GM12891 (cell line): ENCODE data around the gene MS4A8.

Experiments
- POLR2A ChIP-seq: IDR thresholded peaks from 2 replicates; pipeline ENCODE4 v1.6.1; 2011; ENCODE audit warnings: low read depth, low read length, control low read depth
- POLR2AphosphoS5 ChIP-seq: IDR thresholded peaks from 2 replicates; pipeline ENCODE4 v1.6.1; 2011; ENCODE audit warnings: low read depth, low read length, control low read depth
- POU2F2 ChIP-seq: IDR thresholded peaks from 2 replicates; pipeline ENCODE4 v1.6.1; 2011; ENCODE audit warnings: low read depth, mild to moderate bottlenecking, control low read depth, low read length, moderate library complexity
- TAF1 ChIP-seq: IDR thresholded peaks from 2 replicates; pipeline ENCODE4 v1.6.1; 2011; ENCODE audit warnings: low read depth, low read length, control low read depth

DNA sequence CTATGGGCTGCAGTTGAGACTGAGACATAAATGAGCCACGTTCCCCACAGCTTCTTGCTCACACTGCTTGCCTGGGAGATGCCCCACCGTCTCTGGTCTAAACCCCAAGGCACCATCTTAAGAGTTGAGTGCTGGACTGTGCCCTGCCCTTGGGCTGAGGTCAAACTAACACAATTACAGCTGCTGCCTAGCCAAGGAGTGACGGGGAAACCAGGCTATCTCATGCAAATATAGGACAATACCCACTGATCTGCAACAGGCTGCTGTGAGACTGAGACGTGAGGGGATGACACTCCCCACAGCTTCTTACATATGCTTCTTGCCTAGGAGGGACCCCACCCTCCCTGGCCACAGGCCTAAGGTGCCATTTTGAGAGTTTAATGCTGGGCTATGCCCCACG lies 7.8 kb upstream of the MS4A8 start:
- TF ChIP-seq POLR2A (no peak), POLR2AphosphoS5 (no peak), TAF1 (no peak), POU2F2 (no peak)
